Endometrial microvascular endothelial cells (primary cell): ENCODE results near the gene PGBD1. TPM values are rescaled to one million over a fixed set of nuclear protein-coding genes. Genes with fewer than 3 reads are reported as not detected.

Experiments
- in situ Hi-C: cut with HindIII; loops from 2 replicates; pipeline ENCODE4 v1.10.0; 2017; ENCODE audit warnings: low sequenced_read_pairs, low pct_unique_long_range_greater_than_20kb; ENCODE audit errors: inconsistent ontology term
- total RNA-seq: library from RNA; depleted of rRNA; stranded (reverse); fragments of >200 nt; gene quantifications from one replicate; pipeline ENCODE4 v1.2.3, GENCODE V29; 2015; ENCODE audit errors: inconsistent ontology term

PGBD1 gene
- total RNA-seq, 1 donor from 2014 or later: 11.9 TPM

DNA sequence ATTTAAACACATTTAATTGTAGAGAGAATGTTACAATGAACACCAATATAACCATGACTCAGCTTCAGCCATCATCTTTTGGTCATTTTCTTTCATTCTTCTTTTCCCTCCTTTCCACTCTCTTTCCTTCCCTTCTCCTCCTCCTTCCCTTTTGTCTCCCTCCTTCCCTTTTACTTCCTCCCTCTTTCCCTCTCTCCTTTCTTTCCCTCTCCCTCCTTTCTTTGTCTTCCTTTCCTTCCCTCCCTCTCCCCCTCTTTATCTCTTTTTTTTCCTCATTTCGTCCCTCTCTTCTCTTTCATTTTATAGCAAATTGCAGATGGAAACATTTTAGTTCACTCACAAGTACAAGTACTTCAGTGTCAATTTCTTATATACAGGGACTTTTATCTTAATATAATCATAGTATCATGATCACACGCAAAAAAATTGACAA lies 70.1 kb downstream of the PGBD1 start:
- in situ Hi-C loops: no loop called here

Other genes with a start within 250 kb of the PGBD1 start
- 0.19 TPM for gene ZNF165, start 201.0 kb upstream of the PGBD1 start, total RNA-seq
- 4.9 TPM for gene ZSCAN16, start 157.0 kb upstream of the PGBD1 start, total RNA-seq
- 11.2 TPM for gene ZKSCAN8, start 139.7 kb upstream of the PGBD1 start, total RNA-seq
- gene ZSCAN9, start 56.3 kb upstream of the PGBD1 start, total RNA-seq: 11.8 TPM
- gene ZKSCAN4, start 29.3 kb upstream of the PGBD1 start, total RNA-seq: 4.1 TPM
- gene NKAPL, start 22.3 kb upstream of the PGBD1 start, total RNA-seq: 0.19 TPM
- 38.7 TPM for gene ZSCAN26, start 14.4 kb upstream of the PGBD1 start, total RNA-seq
- 16.5 TPM for gene ZSCAN31, start 54.6 kb downstream of the PGBD1 start, total RNA-seq
- 2.9 TPM for gene ZKSCAN3, start 68.4 kb downstream of the PGBD1 start, total RNA-seq
- 2.1 TPM for gene ZSCAN12, start 118.2 kb downstream of the PGBD1 start, total RNA-seq
- gene ZSCAN23, start 161.9 kb downstream of the PGBD1 start, total RNA-seq: 0.28 TPM
- not detected for gene GPX6, start 234.2 kb downstream of the PGBD1 start, total RNA-seq
- not detected for gene GPX5, start 244.3 kb downstream of the PGBD1 start, total RNA-seq